ENCODE results near the gene SLTM.
"Not testable (repeated sequence)": the region's sequence is repeated elsewhere in the genome, so short reads cannot be mapped to it uniquely, and the experiment has no call there.

SLTM gene

GRCh38 chr15:58933281-58934113 is at the start of gene SLTM:
SLTM (minus strand) TSS chr15:58933679; CDS start chr15:58933565, 114 bp downstream.
- FAIRE-seq = no peak

GRCh38 chr15:58983261-58983660 is 49.8 kb upstream of the SLTM start:
- no peak for FAIRE-seq

- peak; percentile 56 for FAIRE-seq
These were observed 48.5 kb upstream of the SLTM start for GRCh38 chr15:58981808-58982475.

DNA sequence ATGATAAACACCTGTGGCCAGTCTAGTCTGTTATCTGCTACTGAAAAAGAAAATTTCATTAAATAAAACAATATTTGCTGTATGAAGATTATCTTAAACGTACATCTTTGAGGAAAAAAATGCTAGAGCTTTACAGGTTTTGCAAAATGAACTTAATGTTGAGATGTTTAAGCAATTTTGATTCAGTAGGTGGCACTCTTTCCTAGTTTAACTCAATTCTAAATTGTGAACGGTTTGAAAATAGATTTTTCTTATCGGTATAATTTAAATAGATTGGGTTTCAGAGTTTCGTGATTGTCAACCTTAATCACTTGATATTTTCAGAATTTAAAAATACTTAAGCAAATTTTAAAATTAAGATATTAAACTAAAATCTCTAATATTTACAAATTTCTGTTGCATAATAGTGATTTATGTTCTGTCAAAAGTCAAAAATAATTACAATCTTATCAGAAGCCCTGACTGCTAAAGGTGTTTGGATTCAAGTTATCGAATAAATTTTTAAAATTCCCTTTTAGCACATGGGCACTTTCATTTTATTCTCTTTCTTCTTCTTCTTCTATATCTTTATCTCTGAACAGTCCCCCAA is 47.0 kb upstream of the SLTM start:
- FAIRE-seq = peak; percentile 99

DNA sequence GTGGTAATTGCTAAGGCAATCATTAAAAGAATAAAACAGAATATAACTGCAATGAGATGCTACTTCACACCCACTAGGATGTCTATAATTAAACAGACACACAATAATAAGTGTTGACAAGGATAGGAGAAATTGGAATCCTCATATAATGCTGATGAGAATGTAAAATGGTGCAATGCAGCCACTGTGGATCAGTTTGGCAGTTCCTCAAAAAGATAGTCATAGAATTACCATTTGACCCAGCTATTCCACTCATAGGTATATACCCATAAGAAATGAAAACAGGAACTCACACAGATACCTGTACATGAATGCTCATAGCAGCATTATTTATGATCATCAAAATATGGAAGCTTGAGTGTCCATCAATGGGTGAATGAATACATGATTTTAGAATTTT is 44.4 kb upstream of the SLTM start:
- FAIRE-seq = no peak

DNA sequence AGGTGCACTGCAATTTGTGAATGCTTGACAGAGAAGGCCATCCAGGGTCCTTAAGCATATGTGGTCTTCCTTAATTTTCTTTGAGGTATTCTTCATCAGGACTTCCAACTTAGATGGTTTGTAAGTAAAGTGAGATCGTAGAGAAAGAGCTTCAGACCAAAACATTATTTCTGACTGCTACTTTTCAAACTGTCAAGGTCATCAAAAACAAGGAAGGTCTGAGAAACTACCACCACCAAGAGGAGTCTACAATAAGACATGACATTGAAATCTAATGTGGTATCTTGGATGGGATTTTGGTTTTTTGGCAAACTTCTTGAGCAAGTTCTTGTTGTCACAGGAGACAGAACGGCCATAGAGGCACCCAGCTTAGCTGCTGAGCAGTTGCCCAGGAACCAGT is 34.0 kb upstream of the SLTM start:
- no peak for FAIRE-seq

DNA sequence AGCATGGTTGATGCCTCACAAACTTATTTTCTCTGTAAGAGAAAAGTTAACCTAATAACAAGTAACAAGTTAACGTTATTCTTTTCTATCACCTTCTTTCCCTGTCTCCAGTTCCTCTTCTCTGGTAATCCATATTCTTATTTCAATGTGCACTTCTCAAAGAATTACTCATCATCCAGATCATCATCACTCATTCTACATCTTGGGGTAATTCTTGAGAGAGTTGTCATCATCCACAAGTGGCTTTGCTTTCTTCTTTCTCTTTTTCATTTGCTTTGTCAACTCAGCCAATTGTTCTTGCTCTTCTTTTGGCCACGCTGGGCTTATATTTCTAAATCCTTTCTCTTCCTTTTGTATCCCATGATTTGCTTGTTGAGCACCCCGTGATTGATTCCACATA is 33.2 kb upstream of the SLTM start:
- no peak for FAIRE-seq

DNA sequence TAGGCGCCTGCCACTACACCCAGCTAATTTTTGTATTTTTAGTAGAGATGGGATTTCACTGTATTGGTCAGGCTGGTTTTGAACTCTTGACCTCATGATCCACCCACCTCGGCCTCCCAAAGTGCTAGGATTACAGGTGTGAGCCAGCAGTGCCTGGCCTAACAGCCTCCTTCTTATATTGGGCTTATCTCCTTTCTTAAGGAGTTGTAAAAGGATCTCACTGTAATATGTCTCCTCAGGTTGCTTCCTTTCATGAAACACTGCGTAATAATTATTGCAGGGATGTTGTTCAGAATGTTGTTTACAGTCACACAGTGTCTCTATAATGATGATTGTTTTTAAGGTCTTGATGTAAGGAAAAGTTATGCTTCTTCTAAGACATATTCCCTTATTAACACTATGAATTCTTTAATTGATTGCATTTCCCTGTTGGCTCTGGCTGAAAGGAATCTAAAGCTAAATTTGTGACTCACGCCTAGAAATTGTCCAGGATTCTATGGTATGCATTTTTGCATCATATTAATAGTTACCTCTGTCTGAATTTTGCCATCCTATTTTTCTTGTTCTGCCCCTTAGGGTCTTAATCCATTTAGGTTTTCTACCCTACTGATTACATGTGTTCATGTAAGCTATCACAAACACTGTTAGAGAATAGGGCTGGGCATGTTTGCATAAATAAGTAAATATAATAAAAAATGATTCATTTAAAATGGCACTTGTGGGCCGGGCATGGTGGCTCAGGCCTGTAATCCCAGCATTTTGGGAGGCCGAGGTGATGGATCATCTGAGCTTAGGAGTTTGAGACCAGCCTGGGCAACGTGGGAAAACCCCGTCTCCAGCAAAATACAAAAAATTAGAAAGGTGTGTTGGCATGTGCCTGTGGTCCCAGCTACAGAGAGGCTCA is 29.4 kb upstream of the SLTM start:
- FAIRE-seq = no peak

GRCh38 chr15:58962136-58962535 is 28.7 kb upstream of the SLTM start:
- FAIRE-seq = no peak

DNA sequence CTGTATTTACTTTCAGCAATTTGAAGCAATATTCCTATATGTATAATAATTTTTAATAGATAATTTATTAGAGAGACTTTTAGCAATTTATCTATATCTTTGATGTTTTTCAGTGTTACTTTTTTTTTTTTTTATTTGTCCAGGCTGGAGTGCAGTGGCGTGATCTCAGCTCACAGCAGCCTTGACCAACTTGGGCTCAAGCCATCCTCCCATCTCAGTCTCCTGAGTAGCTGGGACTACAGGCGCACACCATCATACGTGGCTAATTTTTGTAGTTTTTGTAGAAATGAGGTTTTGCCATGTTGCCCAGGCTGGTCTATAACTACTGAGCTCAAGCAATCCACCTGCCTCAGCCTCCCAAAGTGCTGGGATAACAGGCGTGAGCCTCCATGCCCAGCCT is 25.3 kb upstream of the SLTM start:
- no peak for FAIRE-seq

- FAIRE-seq = peak; percentile 55
These were observed 23.9 kb upstream of the SLTM start for GRCh38 chr15:58957101-58957973.

DNA sequence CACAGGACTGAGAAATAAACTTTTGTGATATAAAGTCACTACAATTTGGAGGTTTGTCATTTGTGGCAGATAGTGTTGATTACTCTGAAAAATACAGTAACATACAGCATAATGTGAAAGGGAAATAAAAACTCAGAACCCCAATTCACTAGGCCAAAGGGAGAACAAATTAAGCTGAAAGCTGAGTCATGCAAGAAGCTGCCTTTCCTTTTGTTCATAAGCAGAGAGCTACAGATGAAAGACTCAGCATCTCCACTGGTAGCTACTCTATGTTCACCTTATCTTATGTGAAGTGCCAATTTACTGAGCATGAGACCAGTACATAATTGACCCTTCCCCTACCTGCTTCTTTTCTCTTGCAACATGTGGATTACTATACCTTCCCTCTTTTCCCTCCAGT is 19.3 kb upstream of the SLTM start:
- no peak for FAIRE-seq

GRCh38 chr15:58951388-58952007 is 18.0 kb upstream of the SLTM start:
- FAIRE-seq = no peak

- FAIRE-seq = no peak
These were observed 13.7 kb upstream of the SLTM start for GRCh38 chr15:58947179-58947578.

- FAIRE-seq = not testable (repeated sequence)
These were observed 1.5 kb upstream of the SLTM start for GRCh38 chr15:58934974-58935373.

DNA sequence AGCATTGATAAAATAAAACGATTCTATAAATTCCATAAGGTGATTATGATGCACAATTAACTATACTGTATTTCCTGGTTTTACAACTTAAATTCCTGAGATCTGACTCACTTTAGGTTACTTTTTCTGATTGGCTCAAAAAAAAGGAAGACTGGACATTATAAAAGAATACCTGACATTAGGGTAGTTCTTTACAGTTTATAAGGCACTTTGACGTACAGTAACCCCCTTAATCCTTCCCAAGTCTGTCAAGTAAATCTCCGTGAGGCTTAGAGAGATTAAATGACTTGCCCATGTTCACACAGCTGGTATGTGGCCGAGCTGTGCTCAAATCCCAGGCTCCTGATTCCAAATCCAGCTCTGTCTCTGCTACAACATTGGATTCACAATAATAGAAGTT is 1.0 kb upstream of the SLTM start:
- no peak for FAIRE-seq

DNA sequence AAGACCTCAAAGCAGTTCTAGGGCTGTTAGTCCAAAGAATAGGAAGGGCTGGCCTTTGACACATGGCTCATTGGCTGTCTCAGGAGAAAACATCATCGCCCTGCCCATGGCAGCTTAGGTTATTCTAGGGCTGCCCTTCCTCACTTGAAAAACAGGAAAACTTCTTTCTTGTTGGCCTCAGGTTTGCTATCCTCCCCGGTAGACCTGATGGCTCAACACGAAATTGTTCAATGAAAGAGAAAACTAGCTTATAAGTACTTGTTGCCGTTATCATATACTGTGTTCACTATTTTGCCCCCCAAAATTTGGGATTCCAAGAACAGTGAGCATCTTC is 602 bp upstream of the SLTM start:
- FAIRE-seq = no peak

DNA sequence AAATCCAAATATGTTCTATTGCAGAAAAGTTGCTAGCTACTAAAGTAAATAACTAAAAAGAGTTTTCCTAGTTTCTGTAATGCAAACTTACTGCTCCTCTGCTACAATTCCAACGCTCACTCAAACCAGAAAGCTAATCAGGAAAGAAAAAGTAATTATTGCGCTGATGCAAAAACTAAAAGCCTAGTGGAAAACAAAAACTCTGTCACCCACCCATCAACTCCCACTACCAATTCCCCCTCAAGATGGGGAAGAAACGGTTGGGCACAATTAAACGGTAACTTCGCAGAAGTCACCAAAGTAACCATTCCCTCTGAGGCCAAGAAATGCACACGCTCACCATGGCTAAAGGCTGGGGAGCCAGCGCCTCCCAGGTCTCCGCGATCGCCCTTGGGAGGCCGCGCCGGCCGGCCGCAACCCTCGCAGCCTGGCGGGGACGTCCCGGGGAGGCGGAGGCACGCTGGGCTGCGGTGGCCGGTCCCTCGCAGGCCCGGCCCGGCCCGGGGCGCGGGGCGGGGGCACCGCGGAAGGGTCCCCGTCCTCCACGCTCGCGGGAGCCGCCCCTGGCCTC is 684 bp downstream of the SLTM start:
- FAIRE-seq = no peak

DNA sequence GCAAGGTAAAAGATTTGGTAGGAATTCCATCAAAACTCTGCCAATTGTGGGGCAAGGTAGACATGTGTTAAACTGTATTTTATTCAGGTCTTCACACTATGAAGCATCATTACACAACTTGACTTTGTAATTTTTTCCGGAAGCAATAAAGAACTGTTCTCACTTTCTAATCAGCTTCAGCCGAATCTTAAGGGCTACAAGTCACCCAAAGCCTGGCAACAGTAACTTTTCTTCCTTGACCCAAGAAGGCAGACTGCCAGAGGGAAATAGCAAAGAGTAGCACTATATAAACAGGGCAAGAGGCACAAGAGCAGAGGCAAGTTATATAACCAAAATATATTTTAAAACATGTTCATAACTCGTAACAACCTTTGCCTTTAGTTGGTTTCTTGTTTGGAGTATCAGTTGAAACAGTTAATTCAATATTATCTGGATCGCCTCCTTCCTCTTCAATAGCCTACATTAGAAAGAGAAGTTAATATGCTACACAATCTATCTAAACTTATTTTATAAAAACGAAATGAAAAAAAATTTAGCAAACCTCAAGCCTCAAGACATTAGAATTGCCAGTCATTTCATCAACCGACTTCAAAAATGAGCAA is 1.4 kb downstream of the SLTM start:
- FAIRE-seq = no peak

DNA sequence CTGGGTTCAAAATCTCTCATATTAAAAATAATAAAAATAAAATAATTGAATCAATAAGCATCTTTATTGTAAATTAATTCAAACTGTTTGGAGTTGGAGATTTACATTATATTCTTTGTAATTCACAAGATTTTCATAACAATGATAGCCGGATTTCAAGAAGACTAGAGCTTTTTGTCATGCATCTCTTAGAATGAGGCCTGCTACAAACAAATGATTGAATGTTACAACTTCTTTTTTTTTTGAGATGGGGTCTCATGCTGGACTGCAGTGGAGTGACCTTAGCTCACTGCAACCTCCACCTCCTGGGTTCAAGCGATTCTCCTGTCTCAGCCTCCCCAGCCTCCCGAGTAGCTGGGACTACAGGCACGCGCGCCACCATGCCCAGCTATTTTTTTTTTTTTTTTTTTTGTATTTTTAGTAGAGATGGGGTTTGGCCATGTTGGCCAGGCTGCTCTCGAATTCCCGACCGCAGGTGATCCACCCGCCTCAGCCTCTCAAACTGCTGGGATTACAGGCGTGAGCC is 3.5 kb downstream of the SLTM start:
- FAIRE-seq = peak; percentile 39

DNA sequence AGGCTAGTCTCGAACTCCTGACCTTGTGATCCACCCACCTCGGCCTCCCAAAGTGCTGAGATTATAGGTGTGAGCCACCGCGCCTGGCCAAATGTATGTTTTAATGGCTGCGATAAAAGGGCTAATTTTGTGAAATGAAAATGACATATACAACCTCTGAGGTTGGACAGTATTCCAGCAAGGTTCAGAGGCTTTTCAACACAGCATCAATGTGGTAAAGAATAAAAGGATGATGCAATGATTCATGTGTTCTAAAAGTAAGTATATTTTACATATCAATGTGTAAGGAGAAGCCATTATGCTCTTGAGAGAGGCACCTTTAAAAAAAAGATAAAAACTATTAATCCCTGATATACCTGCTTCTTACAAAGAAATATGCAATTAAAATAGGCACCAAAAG is 6.7 kb downstream of the SLTM start:
- FAIRE-seq = no peak

Data from A204.1 (cell line).